Fibroblast of lung (primary cell): Measurements from ENCODE around the gene SMAD2. TPM values are rescaled to one million over a fixed set of nuclear protein-coding genes. Genes with fewer than 3 reads are reported as not detected.

ENCODE experiments used
- DNase-seq, 2 donors: peaks; one replicate each; pipeline versions ENCODE4 v3.0.0 to v3.0.0-alpha.2; 2010; ENCODE audit warnings: low read depth in 2 of 2
- H2AFZ ChIP-seq: 2 replicates; pipeline ENCODE4 v1.5.1; 2012; ENCODE audit warnings: low read length, control low read depth, inconsistent platforms
- H3K27ac ChIP-seq: 2 replicates; pipeline ENCODE4 v1.5.1; 2011; ENCODE audit warnings: low read length, control low read depth; ENCODE audit not compliant: insufficient read depth
- H3K27me3 ChIP-seq: 2 replicates; pipeline ENCODE4 v1.5.1; 2011; ENCODE audit warnings: mild to moderate bottlenecking, low read length; ENCODE audit not compliant: control insufficient read depth, insufficient read depth
- H3K36me3 ChIP-seq: 2 replicates; pipeline ENCODE4 v1.5.1; 2011; ENCODE audit warnings: low read length; ENCODE audit not compliant: control insufficient read depth, insufficient read depth
- H3K4me1 ChIP-seq: 2 replicates; pipeline ENCODE4 v1.5.1; 2011; ENCODE audit warnings: low read length; ENCODE audit not compliant: control insufficient read depth, insufficient read depth; ENCODE audit errors: extremely low read depth
- H3K4me2 ChIP-seq: 2 replicates; pipeline ENCODE4 v1.5.1; 2011; ENCODE audit warnings: low read length, control low read depth; ENCODE audit not compliant: insufficient read depth; ENCODE audit errors: extremely low read depth
- H3K4me3 ChIP-seq, 4 experiments: fragments of 200-600 bp in 1 of 4; sonication (generic) in 1 of 4; replicated peaks in 1 of 4; 2 replicates each; pipeline ENCODE4 v1.5.1; 2011 to 2016; ENCODE audit warnings: low read length in 4 of 4, low read depth in 3 of 4, mild to moderate bottlenecking in 3 of 4, control low read depth in 2 of 4, inconsistent platforms in 1 of 4, mixed read lengths in 1 of 4; ENCODE audit not compliant: insufficient read depth in 1 of 4; ENCODE audit errors: control extremely low read depth in 1 of 4
- H3K79me2 ChIP-seq: 2 replicates; pipeline ENCODE4 v1.5.1; 2012; ENCODE audit warnings: mild to moderate bottlenecking, low read length, inconsistent platforms; ENCODE audit not compliant: control insufficient read depth, insufficient read depth
- H3K9ac ChIP-seq: 2 replicates; pipeline ENCODE4 v1.5.1; 2011; ENCODE audit warnings: mild to moderate bottlenecking, low read length, control low read depth; ENCODE audit not compliant: insufficient read depth
- H3K9me3 ChIP-seq: 2 replicates; pipeline ENCODE4 v1.5.1; 2012; ENCODE audit warnings: low read depth, low read length; ENCODE audit not compliant: control insufficient read depth, insufficient read depth
- H4K20me1 ChIP-seq: 2 replicates; pipeline ENCODE4 v1.5.1; 2011; ENCODE audit warnings: low read length; ENCODE audit not compliant: control insufficient read depth, insufficient read depth; ENCODE audit errors: extremely low read depth
- EZH2 ChIP-seq: IDR thresholded peaks from 2 replicates; pipeline ENCODE4 v1.5.1; 2012; ENCODE audit warnings: low read length, control low read depth, mild to moderate bottlenecking; ENCODE audit errors: missing control alignments
- polyA plus RNA-seq, 2 donors: library from polyadenylated mRNA; depleted of rRNA in 1 of 2; stranded (reverse) in 1 of 2; unstranded in 1 of 2; fragments of >200 nt; gene quantifications; 2 replicates each; pipeline ENCODE4 v1.2.1, GENCODE V29; 2011 to 2012; ENCODE audit warnings: missing spikeins in 1 of 2
- total RNA-seq: library from RNA; depleted of rRNA; stranded (reverse); fragments of >200 nt; gene quantifications from 2 replicates; pipeline ENCODE4 v1.2.1, GENCODE V29; 2014
- TF ChIP-seq, protein P1 (sequence below), 2 donors: IDR thresholded peaks in 1 of 2; conservative IDR thresholded peaks in 1 of 2; 1 replicate in 1 of 2; 2 replicates in 1 of 2; pipeline ENCODE4 v1.5.1; 2011 to 2012; ENCODE audit warnings: low read length in 2 of 2, control low read depth in 1 of 2, inconsistent platforms in 1 of 2, low read depth in 1 of 2, mild to moderate bottlenecking in 1 of 2

SMAD2 gene
- total and polyA plus RNA-seq, 2 donors (not counting 1 experiment from before 2014, with no cell fraction given), result 76.0 to 111 TPM

DNA sequence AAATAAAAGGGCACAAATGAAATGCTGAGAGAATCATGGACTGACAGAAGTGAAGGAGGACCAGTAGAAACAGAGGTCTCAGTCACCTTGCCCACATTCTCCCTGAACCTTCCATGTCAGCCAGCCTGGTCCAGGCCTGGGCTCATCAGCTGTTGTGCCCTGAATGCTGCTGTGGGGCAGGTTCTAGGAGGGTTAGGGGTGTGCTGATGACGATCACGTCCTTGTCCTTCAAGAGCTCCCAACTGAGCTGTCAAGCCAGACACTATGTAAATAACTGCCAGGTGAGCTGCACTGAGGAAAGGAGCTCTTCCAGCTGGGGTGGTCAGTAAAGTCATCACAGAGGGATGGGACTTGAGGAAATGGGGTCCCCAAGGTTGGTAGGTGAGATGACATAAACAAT is 156.5 kb downstream of the SMAD2 start:
- Histone ChIP-seq H3K79me2 (no peaks in the 10 kb centered on the region), H3K36me3 (no peaks in the 10 kb centered on the region)

DNA sequence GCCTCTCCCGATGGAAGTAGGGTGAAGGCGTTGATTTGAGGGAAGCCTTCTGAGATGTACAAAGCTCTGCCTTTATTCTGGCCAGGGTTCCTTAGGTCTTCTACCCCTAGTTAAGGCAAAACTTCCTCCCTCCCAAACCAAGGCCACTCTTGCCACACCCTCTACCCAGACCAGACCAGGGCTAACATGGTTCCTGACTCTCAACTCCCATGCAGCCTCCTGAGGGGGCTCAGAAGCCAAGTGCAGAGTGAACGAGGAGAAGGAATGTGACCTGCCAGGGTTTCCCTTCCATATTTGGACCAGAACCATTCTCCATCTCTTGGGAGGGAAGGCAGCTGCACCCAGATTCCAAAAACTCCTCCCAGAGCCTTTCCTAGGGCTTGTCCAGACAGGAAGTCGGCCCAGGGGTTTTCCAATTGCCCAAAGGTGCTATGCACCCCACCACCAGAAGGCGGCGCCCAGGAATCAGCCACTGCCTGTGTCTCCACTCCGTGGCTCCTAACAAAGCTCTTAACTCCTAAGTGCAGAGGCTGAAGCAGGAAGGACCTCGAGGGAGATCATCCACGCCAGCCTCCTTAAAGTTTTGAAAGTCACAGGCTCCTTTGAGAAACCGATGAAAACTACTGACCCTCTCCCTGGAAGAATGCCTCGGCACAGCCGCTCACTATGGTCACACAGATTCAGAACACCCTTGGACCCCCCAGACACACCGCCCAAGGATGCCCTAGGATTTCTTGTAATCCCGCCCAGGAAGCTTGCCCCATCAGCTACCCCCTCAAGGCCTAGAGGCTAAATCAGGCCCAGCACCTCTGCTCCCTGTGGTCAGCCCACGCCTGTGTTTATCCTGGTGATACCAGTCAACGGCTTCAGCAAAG is 157.8 kb downstream of the SMAD2 start:
- Histone ChIP-seq H4K20me1 (no peaks in the 10 kb centered on the region), H3K9ac (no peak overlapping the region), H3K36me3 (no peaks in the 10 kb centered on the region), H2AFZ (no peak overlapping the region), H3K4me1 (no peaks in the 10 kb centered on the region), H3K4me3 (no peak overlapping the region), H3K4me2 (no peak overlapping the region), H3K27ac (no peak overlapping the region), H3K79me2 (no peaks in the 10 kb centered on the region), H3K9me3 (no peaks in the 10 kb centered on the region), H3K27me3 (no peaks in the 10 kb centered on the region)
- DNase-seq, result peak; percentile 30 to 38
- TF ChIP-seq, protein P1, sequence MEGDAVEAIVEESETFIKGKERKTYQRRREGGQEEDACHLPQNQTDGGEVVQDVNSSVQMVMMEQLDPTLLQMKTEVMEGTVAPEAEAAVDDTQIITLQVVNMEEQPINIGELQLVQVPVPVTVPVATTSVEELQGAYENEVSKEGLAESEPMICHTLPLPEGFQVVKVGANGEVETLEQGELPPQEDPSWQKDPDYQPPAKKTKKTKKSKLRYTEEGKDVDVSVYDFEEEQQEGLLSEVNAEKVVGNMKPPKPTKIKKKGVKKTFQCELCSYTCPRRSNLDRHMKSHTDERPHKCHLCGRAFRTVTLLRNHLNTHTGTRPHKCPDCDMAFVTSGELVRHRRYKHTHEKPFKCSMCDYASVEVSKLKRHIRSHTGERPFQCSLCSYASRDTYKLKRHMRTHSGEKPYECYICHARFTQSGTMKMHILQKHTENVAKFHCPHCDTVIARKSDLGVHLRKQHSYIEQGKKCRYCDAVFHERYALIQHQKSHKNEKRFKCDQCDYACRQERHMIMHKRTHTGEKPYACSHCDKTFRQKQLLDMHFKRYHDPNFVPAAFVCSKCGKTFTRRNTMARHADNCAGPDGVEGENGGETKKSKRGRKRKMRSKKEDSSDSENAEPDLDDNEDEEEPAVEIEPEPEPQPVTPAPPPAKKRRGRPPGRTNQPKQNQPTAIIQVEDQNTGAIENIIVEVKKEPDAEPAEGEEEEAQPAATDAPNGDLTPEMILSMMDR (conservative IDR thresholded peaks at IDR 0.05 in 1 of 2, IDR thresholded peaks at IDR 0.05 in 1 of 2; ENCODE audit: low read depth in 1 of 2, low read length in 2 of 2), result peak; percentile 60 to 82
- TF ChIP-seq EZH2, result no peak

More for the DNA sequence above, 156.5 kb downstream of the SMAD2 start:
- Histone ChIP-seq H3K27ac (no peak overlapping the region), H3K9me3 (no peaks in the 10 kb centered on the region), H3K4me2 (no peak overlapping the region), H3K4me3 (no peak overlapping the region), H4K20me1 (no peaks in the 10 kb centered on the region), H3K9ac (no peak overlapping the region), H2AFZ (no peak overlapping the region), H3K27me3 (no peaks in the 10 kb centered on the region), H3K4me1 (no peaks in the 10 kb centered on the region)
- TF ChIP-seq, protein P1 (conservative IDR thresholded peaks at IDR 0.05 in 1 of 2, IDR thresholded peaks at IDR 0.05 in 1 of 2; ENCODE audit: low read depth in 1 of 2, low read length in 2 of 2), result no peak
- no peak for TF ChIP-seq EZH2
- no peak for DNase-seq

DNA sequence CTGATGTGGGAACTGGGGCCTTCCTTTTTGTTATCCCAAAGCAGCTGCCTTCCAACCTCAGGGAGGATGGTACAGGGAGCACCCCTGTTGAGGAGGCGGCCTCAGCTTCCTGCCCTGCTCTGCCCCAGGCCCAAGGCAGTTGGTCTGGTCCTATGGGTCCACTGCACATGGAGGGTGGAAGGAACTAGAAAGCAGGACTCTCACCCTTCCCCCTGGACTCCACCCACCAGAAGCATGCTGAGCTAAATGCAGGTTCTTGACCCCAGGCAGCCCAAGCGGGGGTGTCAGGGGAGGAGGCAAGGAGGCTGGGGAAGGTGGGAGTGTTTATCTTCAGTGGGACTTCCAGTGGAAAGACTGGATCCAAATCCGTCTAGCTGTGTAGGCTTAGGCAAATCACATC is 158.5 kb downstream of the SMAD2 start:
- no peaks in the 10 kb centered on the region for H3K4me1 ChIP-seq
- H3K27ac ChIP-seq, result no peak overlapping the region
- TF ChIP-seq, protein P1 (conservative IDR thresholded peaks at IDR 0.05 in 1 of 2, IDR thresholded peaks at IDR 0.05 in 1 of 2; ENCODE audit: low read depth in 1 of 2, low read length in 2 of 2), result no peak
- TF ChIP-seq EZH2, result no peak
- no peak overlapping the region for H3K4me2 ChIP-seq
- H3K27me3 ChIP-seq, result no peaks in the 10 kb centered on the region
- H3K79me2 ChIP-seq, result no peaks in the 10 kb centered on the region
- H3K9me3 ChIP-seq, result no peaks in the 10 kb centered on the region
- H2AFZ ChIP-seq, result no peak overlapping the region
- H3K36me3 ChIP-seq, result no peaks in the 10 kb centered on the region
- H4K20me1 ChIP-seq, result no peaks in the 10 kb centered on the region
- no peak overlapping the region for H3K9ac ChIP-seq
- DNase-seq, result no peak
- no peak overlapping the region for H3K4me3 ChIP-seq
